Fibroblast of villous mesenchyme (primary cell): ENCODE data around the gene PRDM1. TPM values are rescaled to one million over a fixed set of nuclear protein-coding genes. Genes with fewer than 3 reads are reported as not detected.
A peak's percentile ranks its signal among the peaks of the same experiment; 100 is the strongest.

Experiments
- DNase-seq: peaks from one replicate; pipeline ENCODE4 v3.0.0-alpha.2; 2010; ENCODE audit warnings: low read depth
- H3K4me3 ChIP-seq: 2 replicates; pipeline ENCODE4 v1.5.1; 2011; ENCODE audit warnings: low read depth, mild to moderate bottlenecking, low read length
- CTCF ChIP-seq: IDR thresholded peaks from 2 replicates; pipeline ENCODE4 v1.5.1; 2012; ENCODE audit warnings: low read depth, mild to moderate bottlenecking, low read length; ENCODE audit not compliant: insufficient read depth
- total RNA-seq: library from RNA; depleted of rRNA; stranded (reverse); fragments of >200 nt; gene quantifications from 2 replicates; pipeline ENCODE4 v1.2.3, GENCODE V29; 2012

The PRDM1 gene
- total RNA-seq, 1 donor, result 39.7 TPM

GRCh38 chr6:106122938-106123656 lies 37.0 kb downstream of the PRDM1 start:
- no peak overlapping the region for H3K4me3 ChIP-seq
- TF ChIP-seq CTCF, result no peak
- DNase-seq, result no peak

- H3K4me3 ChIP-seq, result no peak overlapping the region
- no peak for TF ChIP-seq CTCF
These were observed 37.9 kb downstream of the PRDM1 start for GRCh38 chr6:106124015-106124414.

GRCh38 chr6:106124437-106125430 lies 38.6 kb downstream of the PRDM1 start:
- H3K4me3 ChIP-seq, result no peak overlapping the region
- DNase-seq, result no peak

More at GRCh38 chr6:106124015-106124414, 37.9 kb downstream of the PRDM1 start:
- DNase-seq, result no peak

GRCh38 chr6:106125925-106126435 lies 39.8 kb downstream of the PRDM1 start:
- DNase-seq, result no peak
- H3K4me3 ChIP-seq, result no peak overlapping the region
- TF ChIP-seq CTCF, result no peak

More at GRCh38 chr6:106124437-106125430, 38.6 kb downstream of the PRDM1 start:
- no peak for TF ChIP-seq CTCF

- no peak overlapping the region for H3K4me3 ChIP-seq
- DNase-seq, result no peak
- TF ChIP-seq CTCF, result no peak
These were observed 40.3 kb downstream of the PRDM1 start for GRCh38 chr6:106126482-106126881.

- peak; percentile 92 for DNase-seq
- H3K4me3 ChIP-seq, result peak overlapping the region; percentile 7
- TF ChIP-seq CTCF, result no peak
These were observed 43.0 kb downstream of the PRDM1 start for GRCh38 chr6:106128981-106129781.
